ENCODE data around the gene CDK15.

DNA sequence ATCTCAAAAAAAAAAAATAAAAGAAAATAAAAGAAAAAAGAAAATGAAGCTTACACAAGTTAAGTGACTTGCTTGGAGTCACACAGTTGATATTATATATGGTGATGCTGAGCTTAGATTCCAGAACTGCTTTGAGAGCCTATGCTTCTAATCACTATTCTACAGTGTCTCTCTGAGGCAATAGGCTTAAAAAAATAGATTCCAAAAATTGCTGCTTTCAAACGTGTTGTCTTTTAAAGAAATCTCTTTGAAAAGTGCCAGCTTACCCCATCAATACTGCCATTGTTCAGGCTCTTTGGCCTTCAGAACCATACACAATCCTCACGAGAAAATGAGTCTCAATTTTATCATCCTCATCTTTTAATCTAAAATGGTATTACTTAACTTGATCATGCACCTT lies 102.6 kb downstream of the CDK15 start:
- TF ChIP-seq SP2 (tag by site-specific recombination; IDR thresholded peaks at IDR 0.05) (no peak), ZNF777 (tag by site-specific recombination; IDR thresholded peaks at IDR 0.05; ENCODE audit: borderline replicate concordance) (no peak), ZNF658 (tag by site-specific recombination; IDR thresholded peaks at IDR 0.05) (no peak)
- TF ChIP-seq, protein P1, sequence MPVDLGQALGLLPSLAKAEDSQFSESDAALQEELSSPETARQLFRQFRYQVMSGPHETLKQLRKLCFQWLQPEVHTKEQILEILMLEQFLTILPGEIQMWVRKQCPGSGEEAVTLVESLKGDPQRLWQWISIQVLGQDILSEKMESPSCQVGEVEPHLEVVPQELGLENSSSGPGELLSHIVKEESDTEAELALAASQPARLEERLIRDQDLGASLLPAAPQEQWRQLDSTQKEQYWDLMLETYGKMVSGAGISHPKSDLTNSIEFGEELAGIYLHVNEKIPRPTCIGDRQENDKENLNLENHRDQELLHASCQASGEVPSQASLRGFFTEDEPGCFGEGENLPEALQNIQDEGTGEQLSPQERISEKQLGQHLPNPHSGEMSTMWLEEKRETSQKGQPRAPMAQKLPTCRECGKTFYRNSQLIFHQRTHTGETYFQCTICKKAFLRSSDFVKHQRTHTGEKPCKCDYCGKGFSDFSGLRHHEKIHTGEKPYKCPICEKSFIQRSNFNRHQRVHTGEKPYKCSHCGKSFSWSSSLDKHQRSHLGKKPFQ (tag by site-specific recombination; IDR thresholded peaks at IDR 0.05): no peak
- TF ChIP-seq, protein P2, sequence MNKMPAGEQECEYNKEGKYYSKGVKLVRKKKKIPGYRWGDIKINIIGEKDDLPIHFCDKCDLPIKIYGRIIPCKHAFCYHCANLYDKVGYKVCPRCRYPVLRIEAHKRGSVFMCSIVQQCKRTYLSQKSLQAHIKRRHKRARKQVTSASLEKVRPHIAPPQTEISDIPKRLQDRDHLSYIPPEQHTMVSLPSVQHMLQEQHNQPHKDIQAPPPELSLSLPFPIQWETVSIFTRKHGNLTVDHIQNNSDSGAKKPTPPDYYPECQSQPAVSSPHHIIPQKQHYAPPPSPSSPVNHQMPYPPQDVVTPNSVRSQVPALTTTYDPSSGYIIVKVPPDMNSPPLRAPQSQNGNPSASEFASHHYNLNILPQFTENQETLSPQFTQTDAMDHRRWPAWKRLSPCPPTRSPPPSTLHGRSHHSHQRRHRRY (tag by site-specific recombination; IDR thresholded peaks at IDR 0.05): no peak

Measured in HEK293 (cell line).